Left colon (tissue), 2 donors: Measurements from ENCODE around the gene DAPK1. TPM values are rescaled to one million over a fixed set of nuclear protein-coding genes. Genes with fewer than 3 reads are reported as not detected.
A peak's percentile ranks its signal among the peaks of the same experiment; 100 is the strongest.

Experiments
- ATAC-seq: fragments of 200-7000 bp; cut with Tn5 transposase; one replicate; pipeline ENCODE4 v1.9.1; 2020; ENCODE audit warnings: mild to moderate bottlenecking, moderate library complexity
- DNase-seq, 2 donors: peaks; one replicate each; pipeline ENCODE4 v3.0.0-alpha.2; 2020
- intact Hi-C, 2 donors: fragments of 100-400 bp; cut with DNase I in 1 of 2; cut with micrococcal nuclease in 1 of 2; formaldehyde crosslinking; loops; one replicate each; pipeline versions ENCODE4 v1.11.2 to v1.14.0; 2022; cut with DNase I, micrococcal nuclease
- total RNA-seq, 2 donors: library from RNA; stranded (reverse); fragmentation: NEBNext Ultra II Directional; extraction: Animal tissue kit (Norgen Biotek cat#: 25700); gene quantifications; one replicate each; pipeline ENCODE4 v1.2.1, GENCODE V29; 2021
- donor health status: DM: no; HTN: no; CAD: no.
- donor health status: DM: yes; HTN: yes; CAD: no.

Gene DAPK1
- total RNA-seq, 2 donors from 2014 or later = 10.4 to 22.8 TPM

GRCh38 chr9:87513880-87514535 lies 16.3 kb downstream of the DAPK1 start:
- intact Hi-C loops = loop anchor here in 1 of 2 donors (10.0 kb wide), 1 partner anchor 81 kb away; no protein-coding TSS in a partner anchor
- no peak for ATAC-seq

DNA sequence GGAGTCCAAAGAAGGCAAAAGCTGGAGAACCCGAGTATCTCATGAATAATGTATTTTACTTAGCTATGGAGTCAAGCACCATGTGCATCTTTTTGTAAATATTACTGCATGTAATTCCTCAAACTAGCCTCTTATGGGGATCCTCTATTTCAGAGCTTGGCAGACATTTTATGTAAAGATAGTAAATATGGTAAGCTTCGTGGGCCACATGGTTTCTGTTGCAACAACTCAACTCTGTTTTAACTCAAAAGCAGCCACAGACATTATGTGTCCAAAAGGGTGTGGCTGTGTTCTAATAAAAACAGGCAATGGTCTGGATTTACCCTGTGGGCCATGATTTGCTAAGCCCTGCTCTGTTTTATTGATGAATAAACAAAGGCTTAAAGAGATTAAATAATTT lies 17.3 kb downstream of the DAPK1 start:
- intact Hi-C loops = loop anchor here in 1 of 2 donors (10.0 kb wide), 1 partner anchor 80 kb away; no protein-coding TSS in a partner anchor
- ATAC-seq (no peak), DNase-seq (no peak)

More at GRCh38 chr9:87513880-87514535, 16.3 kb downstream of the DAPK1 start:
- no peak for DNase-seq

GRCh38 chr9:87515588-87516221 lies 18.0 kb downstream of the DAPK1 start:
- ATAC-seq (no peak), DNase-seq (no peak)
- intact Hi-C loops = loop anchor here in 1 of 2 donors (10.0 kb wide), 1 partner anchor 79 kb away; no protein-coding TSS in a partner anchor

DNA sequence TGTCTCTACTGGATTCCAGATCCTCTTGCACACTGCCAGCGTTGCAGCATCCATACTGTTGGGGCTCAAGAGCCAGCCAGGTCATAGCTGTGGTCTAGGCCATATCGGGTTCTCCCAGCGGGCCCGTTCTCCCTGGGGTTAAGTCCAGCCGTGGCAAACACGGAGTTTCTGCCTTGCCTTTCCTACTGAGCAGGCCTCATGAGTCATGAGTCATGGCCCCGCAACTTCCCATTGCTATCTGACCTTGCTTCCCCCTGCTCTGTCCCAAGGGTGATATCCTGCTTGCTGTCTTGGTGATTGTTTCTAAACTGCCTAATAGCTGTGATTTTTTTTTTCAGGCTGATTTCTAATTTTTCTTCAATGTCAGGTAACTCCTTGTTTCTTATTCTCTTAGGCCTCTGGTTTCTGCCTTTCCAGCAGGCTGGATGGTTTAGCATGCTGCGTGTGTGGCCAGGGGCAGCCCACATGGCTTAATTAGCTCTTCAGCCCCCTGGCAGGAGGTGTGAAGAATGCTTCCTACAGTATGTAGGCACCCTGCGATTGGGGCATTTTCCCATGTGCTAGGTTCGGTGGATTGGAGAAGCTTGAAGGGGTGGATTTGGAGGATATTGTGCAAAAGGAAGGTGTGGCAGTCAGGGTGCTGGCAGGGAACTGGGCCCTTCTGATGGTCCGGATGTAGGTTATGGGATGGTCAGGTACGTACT lies 18.7 kb downstream of the DAPK1 start:
- ATAC-seq (no peak), DNase-seq (peak; percentile 31 to 58)
- intact Hi-C loops = loop anchor here in 1 of 2 donors (10.0 kb wide), 1 partner anchor 78 kb away; no protein-coding TSS in a partner anchor

DNA sequence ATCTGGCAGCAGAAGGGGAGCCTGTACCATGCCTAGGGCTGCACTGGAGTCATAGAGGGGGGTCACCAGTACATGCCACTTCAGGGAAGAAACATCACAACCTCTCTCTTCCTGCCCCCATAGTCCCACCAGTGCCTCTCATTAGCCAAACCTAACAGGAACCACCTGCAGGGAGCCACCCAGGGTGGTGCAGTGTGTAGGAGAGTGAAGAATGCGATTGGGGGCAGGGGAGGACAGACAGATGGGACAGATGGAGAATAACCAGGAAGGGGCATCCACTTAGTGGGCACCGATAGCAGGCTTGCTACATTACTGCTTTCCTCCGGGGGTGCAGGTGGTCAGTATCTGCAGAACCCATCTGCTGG lies 19.2 kb downstream of the DAPK1 start:
- ATAC-seq (no peak), DNase-seq (no peak)
- intact Hi-C loops = loop anchor here in 1 of 2 donors (10.0 kb wide), 1 partner anchor 78 kb away; no protein-coding TSS in a partner anchor

DNA sequence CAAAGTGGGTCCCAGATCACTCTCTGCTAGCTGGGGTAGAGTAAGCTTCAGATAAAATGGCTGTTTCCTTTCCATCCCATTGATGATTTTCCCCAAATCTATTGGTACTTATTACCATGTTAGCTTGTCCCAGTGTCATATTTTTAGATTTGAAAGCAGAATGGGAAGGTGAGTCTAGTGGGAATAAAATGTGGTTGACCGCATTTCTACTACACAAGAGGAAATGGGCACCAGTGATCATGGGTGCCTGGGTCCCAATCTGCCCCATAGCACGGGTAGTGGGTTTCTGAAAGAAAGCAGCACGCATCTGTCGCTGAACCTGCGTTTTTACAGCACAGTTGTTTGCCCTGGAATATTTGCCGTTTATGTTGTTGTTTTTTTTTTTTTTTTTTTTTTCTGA lies 20.1 kb downstream of the DAPK1 start:
- ATAC-seq = no peak
- no peak for DNase-seq
- intact Hi-C loops = loop anchor here in 1 of 2 donors (10.0 kb wide), 1 partner anchor 77 kb away; no protein-coding TSS in a partner anchor

DNA sequence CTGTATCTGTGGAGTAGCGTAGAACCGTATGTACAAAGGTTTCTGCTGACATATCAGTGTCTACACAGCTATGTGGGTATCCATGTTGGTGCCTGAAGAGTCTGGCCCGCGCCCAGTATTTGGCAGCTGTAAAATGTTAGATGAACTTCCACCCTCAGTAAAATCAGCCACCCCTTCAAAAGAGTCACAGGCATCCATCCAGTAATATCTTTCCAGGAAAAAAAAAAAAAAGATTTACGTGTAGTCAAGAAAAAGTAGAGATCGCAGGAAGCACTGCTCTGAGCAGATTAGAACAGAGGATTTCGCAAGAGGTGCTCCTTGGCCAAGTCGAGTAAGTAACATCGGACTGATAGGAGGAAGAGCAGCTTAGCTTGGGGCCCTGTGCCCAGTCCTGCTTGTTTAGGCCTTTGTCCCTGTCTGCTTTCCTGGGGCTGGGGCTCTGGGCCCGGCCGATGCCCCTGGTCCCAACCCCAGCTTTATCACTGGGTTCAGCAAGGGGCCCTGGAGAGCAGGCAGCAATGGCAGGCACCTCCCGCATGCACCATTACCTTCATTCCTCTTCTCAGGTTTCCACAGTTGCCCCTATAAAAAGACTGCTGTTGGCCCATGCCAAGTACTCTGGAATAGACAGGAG lies 21.2 kb downstream of the DAPK1 start:
- ATAC-seq = no peak
- intact Hi-C loops = loop anchor here in 1 of 2 donors (10.0 kb wide), 1 partner anchor 76 kb away; no protein-coding TSS in a partner anchor
- peak; percentile 24 to 63 for DNase-seq

- ATAC-seq (no peak), DNase-seq (no peak)
- intact Hi-C loops = loop anchor here in 1 of 2 donors (10.0 kb wide), 1 partner anchor 75 kb away; no protein-coding TSS in a partner anchor
Measured at GRCh38 chr9:87519461-87519860, 21.8 kb downstream of the DAPK1 start.

DNA sequence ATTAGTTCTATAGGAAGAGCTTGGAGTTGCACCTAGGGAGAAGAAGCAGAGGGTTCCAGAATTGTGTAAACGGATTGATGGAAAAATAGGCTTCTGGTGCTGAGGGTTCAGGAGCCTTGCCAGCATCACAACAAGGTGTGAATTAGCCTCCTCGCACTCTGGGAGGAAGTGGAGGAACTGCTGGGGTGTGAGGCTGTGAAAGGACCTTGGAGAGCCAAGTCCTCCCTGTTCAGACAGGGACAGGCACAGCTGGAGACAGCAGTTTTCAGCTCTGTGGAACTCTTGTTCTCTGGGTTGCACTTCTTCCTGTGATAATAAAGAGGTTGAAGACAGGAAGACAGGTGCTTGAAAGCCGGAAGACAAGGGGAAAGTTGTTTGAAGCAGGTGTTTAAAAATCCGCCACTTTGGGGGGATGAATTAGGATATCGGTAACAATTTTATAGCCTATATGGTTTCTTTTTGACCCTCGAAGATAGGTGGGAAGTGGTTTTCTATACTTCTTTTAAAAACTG lies 22.6 kb downstream of the DAPK1 start:
- DNase-seq = no peak
- ATAC-seq = no peak
- intact Hi-C loops = no loop called here

DNA sequence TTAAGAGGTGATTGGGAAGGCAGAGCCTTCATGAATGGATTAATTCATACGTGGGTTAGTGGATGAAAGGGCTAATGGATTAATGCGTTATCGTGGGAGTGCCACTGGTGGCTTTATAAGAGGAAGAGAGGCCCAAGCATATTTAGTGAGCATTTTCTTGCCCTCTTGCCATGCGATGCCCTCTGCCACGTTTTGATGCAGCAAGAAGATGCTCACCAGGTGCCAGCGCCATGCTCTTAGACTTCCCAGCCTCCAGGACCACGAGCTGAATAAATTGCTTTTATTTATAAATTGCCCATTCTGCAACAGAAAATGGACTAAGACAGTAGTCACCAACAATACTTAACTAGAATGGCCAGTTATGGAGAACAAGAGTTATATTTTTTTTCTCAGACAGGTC lies 24.2 kb downstream of the DAPK1 start:
- DNase-seq (no peak), ATAC-seq (no peak)
- intact Hi-C loops = no loop called here

DNA sequence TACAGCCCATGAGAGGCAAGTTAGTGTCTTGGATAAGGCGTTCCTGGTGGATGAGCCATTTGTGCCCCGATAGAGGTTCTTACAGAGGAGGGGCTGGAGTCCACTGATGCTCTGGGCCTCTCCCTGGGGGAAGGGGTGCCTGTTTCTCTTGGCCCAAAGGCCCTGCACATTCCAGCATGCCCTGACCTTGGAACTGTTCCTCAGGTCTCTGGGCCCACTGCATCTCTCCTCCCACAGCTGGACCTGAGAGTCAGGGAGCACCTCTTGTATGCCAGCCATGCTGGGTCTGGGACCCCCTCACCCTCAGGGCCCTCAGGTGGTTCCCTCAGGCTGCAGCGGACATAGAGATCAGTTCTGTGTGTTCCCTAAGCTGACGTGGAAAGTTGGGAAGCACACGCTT lies 26.4 kb downstream of the DAPK1 start:
- intact Hi-C loops = no loop called here
- no peak for ATAC-seq

GRCh38 chr9:87525546-87526303 lies 28.1 kb downstream of the DAPK1 start:
- intact Hi-C loops = no loop called here
- DNase-seq (no peak), ATAC-seq (no peak)

More for the DNA sequence above, 26.4 kb downstream of the DAPK1 start:
- DNase-seq = no peak

GRCh38 chr9:87527211-87527916 lies 29.7 kb downstream of the DAPK1 start:
- intact Hi-C loops = no loop called here
- ATAC-seq (no peak), DNase-seq (no peak)

- no peak for ATAC-seq
- intact Hi-C loops = no loop called here
- no peak for DNase-seq
Measured at GRCh38 chr9:87528969-87529368, 31.3 kb downstream of the DAPK1 start.

- intact Hi-C loops = no loop called here
- no peak for ATAC-seq
- DNase-seq = no peak
Measured at GRCh38 chr9:87529671-87530070, 32.0 kb downstream of the DAPK1 start.

GRCh38 chr9:87530716-87531115 lies 33.0 kb downstream of the DAPK1 start:
- intact Hi-C loops = no loop called here
- no peak for DNase-seq
- no peak for ATAC-seq
